Gastroesophageal sphincter (tissue), 4 donors: ENCODE measurements around the gene ASIC3. TPM values are rescaled to one million over a fixed set of nuclear protein-coding genes. Genes with fewer than 3 reads are reported as not detected.
A peak's percentile ranks its signal among the peaks of the same experiment; 100 is the strongest.

Source experiments
- ATAC-seq: fragments of 150-250 bp; one replicate; pipeline ENCODE4 v1.9.1; 2016; ENCODE audit warnings: mild to moderate bottlenecking, moderate library complexity
- H3K27ac ChIP-seq, 4 donors: fragments of 200-600 bp; sonication (generic) in 3 of 4; 1 replicate in 3 of 4; 2 replicates in 1 of 4; pipeline ENCODE4 v1.5.1; 2016 to 2019
- H3K27me3 ChIP-seq: fragments of 200-600 bp; sonication (generic); one replicate; pipeline ENCODE4 v1.5.1; 2019
- H3K36me3 ChIP-seq, 2 donors: fragments of 200-600 bp; sonication (generic); one replicate each; pipeline ENCODE4 v1.5.1; 2019; ENCODE audit warnings: control low read depth in 1 of 2
- H3K4me1 ChIP-seq, 3 donors: fragments of 200-600 bp; sonication (generic); 1 replicate in 2 of 3; 2 replicates in 1 of 3; pipeline ENCODE4 v1.5.1; 2016 to 2019; ENCODE audit warnings: control low read depth in 2 of 3
- H3K4me3 ChIP-seq, 2 donors: fragments of 200-600 bp; sonication (generic); one replicate each; pipeline ENCODE4 v1.5.1; 2019; ENCODE audit warnings: mild to moderate bottlenecking in 1 of 2, moderate library complexity in 1 of 2
- H3K9me3 ChIP-seq, 3 donors: fragments of 200-600 bp; sonication (generic); one replicate each; pipeline ENCODE4 v1.5.1; 2017 to 2019; ENCODE audit warnings: control low read depth in 2 of 3
- CTCF ChIP-seq, 4 experiments: fragments of 200-600 bp in 2 of 4; fragments of 450-650 bp in 2 of 4; sonication (generic) in 1 of 4; IDR thresholded peaks; one replicate each; pipeline ENCODE4 v1.5.1; 2017 to 2019; ENCODE audit warnings: antibody characterized with exemption in 4 of 4, mild to moderate bottlenecking in 2 of 4, moderate library complexity in 2 of 4
- EP300 ChIP-seq: sonication (generic); formaldehyde crosslinking; IDR thresholded peaks from one replicate; pipeline ENCODE4 v1.6.1; 2017; ENCODE audit warnings: antibody characterized with exemption, mild to moderate bottlenecking
- POLR2A ChIP-seq, 2 donors: fragments of 450-650 bp; IDR thresholded peaks; one replicate each; pipeline ENCODE4 v1.6.1; 2017; ENCODE audit warnings: antibody characterized with exemption in 2 of 2, mild to moderate bottlenecking in 2 of 2, moderate library complexity in 1 of 2
- POLR2AphosphoS5 ChIP-seq: sonication (generic); formaldehyde crosslinking; IDR thresholded peaks from one replicate; pipeline ENCODE4 v1.6.1; 2017; ENCODE audit warnings: antibody characterized with exemption
- WGBS, 2 donors: methylation state at CpG; one replicate each; pipeline ENCODE4 v1.1.5; 2018; ENCODE audit warnings: low coverage in 1 of 2; 5-methylcytosine and 5-hydroxymethylcytosine counted together
- total RNA-seq, 4 donors: library from RNA; depleted of rRNA; stranded (reverse); fragments of >200 nt; gene quantifications; one replicate each; pipeline ENCODE4 v1.1.0, GENCODE V29; 2016

Gene ASIC3
- total RNA-seq, 4 donors from 2014 or later, result 1.7 to 3.1 (median 2.1) TPM; not detected in 1

GRCh38 chr7:151051108-151051507, 2.8 kb downstream of the ASIC3 start:
- peaks cover 0 to 25% of the 10 kb centered on the region in 2 donors for H3K36me3 ChIP-seq
- peaks cover 7% of the 10 kb centered on the region for H3K27me3 ChIP-seq
- WGBS, 2 donors, result no CpG with 5 or more reads among the region's 50 CpGs
- TF ChIP-seq POLR2AphosphoS5 (peak; percentile 24), POLR2A (IDR thresholded peaks at IDR 0.05) (no peak), CTCF (IDR thresholded peaks at IDR 0.05) (no peak), EP300 (no peak)
- H3K4me1 ChIP-seq, result peaks cover 0 to 27% (median 13%) of the 10 kb centered on the region in 3 donors
- H3K27ac ChIP-seq, result no peak overlapping the region
- no peaks in the 10 kb centered on the region for H3K9me3 ChIP-seq
- peak overlapping the region in 1 of 2 donors; percentile 18 for H3K4me3 ChIP-seq
- ATAC-seq, result peak; percentile 72

- no peak for ATAC-seq
- H3K4me1 ChIP-seq, result peaks cover 3 to 24% (median 18%) of the 10 kb centered on the region in 3 donors
- peaks cover 0 to 22% of the 10 kb centered on the region in 2 donors for H3K36me3 ChIP-seq
- H3K4me3 ChIP-seq, result no peak overlapping the region
- no peak overlapping the region for H3K27ac ChIP-seq
- no peaks in the 10 kb centered on the region for H3K9me3 ChIP-seq
- no peak for TF ChIP-seq EP300
- no peak for TF ChIP-seq CTCF (IDR thresholded peaks at IDR 0.05)
- no peak for TF ChIP-seq POLR2AphosphoS5
- no peak for TF ChIP-seq POLR2A (IDR thresholded peaks at IDR 0.05)
- peaks cover 7% of the 10 kb centered on the region for H3K27me3 ChIP-seq
- WGBS, 2 donors, result 60 to 90% methylated on average over 1 to 2 of the region's 4 CpGs
Measured at GRCh38 chr7:151053096-151053495, 4.8 kb downstream of the ASIC3 start.

- Histone ChIP-seq H3K36me3 (peaks cover 0 to 22% of the 10 kb centered on the region in 2 donors), H3K4me3 (no peak overlapping the region), H3K27me3 (peaks cover 7% of the 10 kb centered on the region), H3K9me3 (no peaks in the 10 kb centered on the region), H3K27ac (no peak overlapping the region), H3K4me1 (peaks cover 3 to 31% (median 22%) of the 10 kb centered on the region in 3 donors)
- no peak for TF ChIP-seq CTCF (IDR thresholded peaks at IDR 0.05)
- TF ChIP-seq POLR2A (IDR thresholded peaks at IDR 0.05), result no peak
- no peak for TF ChIP-seq EP300
- TF ChIP-seq POLR2AphosphoS5, result no peak
- ATAC-seq, result no peak
- WGBS, 2 donors, result 73 to 89% methylated on average over 5 to 8 of the region's 8 CpGs
Measured at GRCh38 chr7:151053751-151054150, 5.4 kb downstream of the ASIC3 start.

- ATAC-seq, result no peak
- peaks cover 0 to 22% of the 10 kb centered on the region in 2 donors for H3K36me3 ChIP-seq
- no peak overlapping the region for H3K4me3 ChIP-seq
- no peaks in the 10 kb centered on the region for H3K9me3 ChIP-seq
- no CpG with 5 or more reads among the region's 6 CpGs for WGBS, 2 donors
- peaks cover 5 to 42% (median 29%) of the 10 kb centered on the region in 3 donors for H3K4me1 ChIP-seq
- no peak overlapping the region for H3K27ac ChIP-seq
- TF ChIP-seq EP300, result no peak
- no peak for TF ChIP-seq POLR2A (IDR thresholded peaks at IDR 0.05)
- no peak for TF ChIP-seq CTCF (IDR thresholded peaks at IDR 0.05)
- TF ChIP-seq POLR2AphosphoS5, result no peak
- H3K27me3 ChIP-seq, result no peaks in the 10 kb centered on the region
Measured at GRCh38 chr7:151056283-151056665, 7.9 kb downstream of the ASIC3 start.

GRCh38 chr7:151056666-151057505, 8.6 kb downstream of the ASIC3 start:
- 0 to 23% methylated on average over 7 to 9 of the region's 29 CpGs for WGBS, 2 donors
- Histone ChIP-seq H3K4me3 (peak overlapping the region; percentile 55 to 89), H3K36me3 (peaks cover 0 to 19% of the 10 kb centered on the region in 2 donors), H3K27me3 (no peaks in the 10 kb centered on the region), H3K27ac (peak overlapping the region in 1 of 4 donors; percentile 95), H3K9me3 (no peaks in the 10 kb centered on the region), H3K4me1 (peaks cover 6 to 43% (median 32%) of the 10 kb centered on the region in 3 donors)
- TF ChIP-seq EP300 (no peak), POLR2AphosphoS5 (no peak), POLR2A (IDR thresholded peaks at IDR 0.05) (no peak), CTCF (IDR thresholded peaks at IDR 0.05) (no peak)
- no peak for ATAC-seq
